IMR-90 (cell line): ENCODE results near the gene AKR1D1.

Experiments used
- MAFK ChIP-seq: IDR thresholded peaks from 2 replicates; pipeline ENCODE4 v1.6.1; 2012; ENCODE audit warnings: low read depth, low read length, improper control_type of control experiment
- POLR2A ChIP-seq: IDR thresholded peaks from 2 replicates; pipeline ENCODE4 v1.6.1; 2012; ENCODE audit warnings: mild to moderate bottlenecking, low read depth, low read length
- RAD21 ChIP-seq: IDR thresholded peaks from 2 replicates; pipeline ENCODE4 v1.6.1; 2012; ENCODE audit warnings: low read length, improper control_type of control experiment
- TF ChIP-seq, protein P1 (sequence below): conservative IDR thresholded peaks from 2 replicates; pipeline ENCODE4 v1.5.1; 2012; ENCODE audit warnings: mild to moderate bottlenecking, low read depth, low read length, improper control_type of control experiment
- TF ChIP-seq, protein P2 (sequence below): fragments of 150-350 bp; IDR thresholded peaks from 2 replicates; pipeline ENCODE4 v1.6.1; 2016; ENCODE audit warnings: low read depth, mild to moderate bottlenecking, low read length, moderate library complexity, borderline replicate concordance

DNA sequence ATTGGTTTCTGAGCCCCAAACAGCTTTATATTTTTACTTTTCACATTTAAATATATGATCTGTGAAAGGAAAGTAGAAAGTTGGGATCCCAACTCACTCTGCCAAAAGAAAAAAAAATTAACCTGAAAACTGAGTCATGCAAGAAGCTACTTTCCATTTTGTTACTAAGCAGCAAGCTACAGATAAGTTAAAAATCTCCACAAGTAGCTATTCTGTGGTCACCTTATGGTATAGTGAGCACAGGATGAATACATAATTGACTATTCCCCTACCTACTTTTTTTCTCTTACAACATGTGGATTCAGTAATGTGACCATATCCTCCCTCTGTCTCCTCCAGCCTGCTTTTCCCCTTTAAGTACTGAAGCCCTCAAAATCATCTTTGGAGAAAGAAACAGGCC is 44.1 kb upstream of the AKR1D1 start:
- TF ChIP-seq, protein P1, sequence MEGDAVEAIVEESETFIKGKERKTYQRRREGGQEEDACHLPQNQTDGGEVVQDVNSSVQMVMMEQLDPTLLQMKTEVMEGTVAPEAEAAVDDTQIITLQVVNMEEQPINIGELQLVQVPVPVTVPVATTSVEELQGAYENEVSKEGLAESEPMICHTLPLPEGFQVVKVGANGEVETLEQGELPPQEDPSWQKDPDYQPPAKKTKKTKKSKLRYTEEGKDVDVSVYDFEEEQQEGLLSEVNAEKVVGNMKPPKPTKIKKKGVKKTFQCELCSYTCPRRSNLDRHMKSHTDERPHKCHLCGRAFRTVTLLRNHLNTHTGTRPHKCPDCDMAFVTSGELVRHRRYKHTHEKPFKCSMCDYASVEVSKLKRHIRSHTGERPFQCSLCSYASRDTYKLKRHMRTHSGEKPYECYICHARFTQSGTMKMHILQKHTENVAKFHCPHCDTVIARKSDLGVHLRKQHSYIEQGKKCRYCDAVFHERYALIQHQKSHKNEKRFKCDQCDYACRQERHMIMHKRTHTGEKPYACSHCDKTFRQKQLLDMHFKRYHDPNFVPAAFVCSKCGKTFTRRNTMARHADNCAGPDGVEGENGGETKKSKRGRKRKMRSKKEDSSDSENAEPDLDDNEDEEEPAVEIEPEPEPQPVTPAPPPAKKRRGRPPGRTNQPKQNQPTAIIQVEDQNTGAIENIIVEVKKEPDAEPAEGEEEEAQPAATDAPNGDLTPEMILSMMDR = no peak
- TF ChIP-seq, protein P2, sequence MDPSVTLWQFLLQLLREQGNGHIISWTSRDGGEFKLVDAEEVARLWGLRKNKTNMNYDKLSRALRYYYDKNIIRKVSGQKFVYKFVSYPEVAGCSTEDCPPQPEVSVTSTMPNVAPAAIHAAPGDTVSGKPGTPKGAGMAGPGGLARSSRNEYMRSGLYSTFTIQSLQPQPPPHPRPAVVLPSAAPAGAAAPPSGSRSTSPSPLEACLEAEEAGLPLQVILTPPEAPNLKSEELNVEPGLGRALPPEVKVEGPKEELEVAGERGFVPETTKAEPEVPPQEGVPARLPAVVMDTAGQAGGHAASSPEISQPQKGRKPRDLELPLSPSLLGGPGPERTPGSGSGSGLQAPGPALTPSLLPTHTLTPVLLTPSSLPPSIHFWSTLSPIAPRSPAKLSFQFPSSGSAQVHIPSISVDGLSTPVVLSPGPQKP = no peak
- TF ChIP-seq POLR2A (no peak), RAD21 (no peak), MAFK (no peak)
